ENCODE results near the gene KIF3A.

DNA sequence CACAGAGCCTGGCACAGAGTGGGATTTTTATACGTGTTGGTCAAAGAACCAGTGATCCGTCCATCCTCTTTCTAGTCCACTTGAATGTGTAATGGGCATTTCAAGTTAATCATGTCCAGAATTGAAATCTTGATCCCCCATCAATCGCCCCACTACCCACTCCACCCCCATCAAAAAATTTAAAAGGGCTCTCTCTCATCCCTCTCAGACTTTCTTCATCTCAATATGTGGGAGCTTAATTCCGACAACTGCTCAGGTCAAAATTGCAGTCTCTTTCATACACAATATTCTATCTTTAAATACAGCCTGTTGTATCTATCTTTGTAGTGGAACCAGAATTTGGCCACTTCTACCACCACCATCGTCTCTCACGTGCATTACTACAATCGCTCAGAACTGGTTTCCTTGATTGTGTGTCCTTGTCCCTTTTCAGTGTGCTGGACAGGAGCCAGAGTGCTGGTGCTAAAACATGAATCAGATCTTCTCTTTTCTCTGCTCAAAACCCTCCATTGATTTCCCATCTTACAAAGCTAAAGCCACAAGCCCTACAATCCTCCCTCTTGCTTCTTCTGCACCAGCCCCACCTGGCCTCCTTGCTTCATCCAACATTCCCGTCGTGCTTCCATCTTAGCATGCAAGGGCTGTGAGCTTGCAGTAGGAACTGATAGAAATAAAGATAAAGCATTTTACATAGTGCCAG is 786 bp upstream of the KIF3A start:
- TF ChIP-seq CTCF (IDR thresholded peaks at IDR 0.05 in 2 of 3, conservative IDR thresholded peaks at IDR 0.05 in 1 of 3; ENCODE audit: borderline replicate concordance in 1 of 3, insufficient read depth in 1 of 3, low read depth in 2 of 3, low read length in 2 of 3), result no peak
- TF ChIP-seq POLR2A (IDR thresholded peaks at IDR 0.05; ENCODE audit: borderline replicate concordance, extremely low read depth, insufficient read depth, insufficient read length), result no peak
- no peak for TF ChIP-seq EZH2phosphoT487 (IDR thresholded peaks at IDR 0.05; ENCODE audit: borderline replicate concordance)
- TF ChIP-seq REST (IDR thresholded peaks at IDR 0.05; ENCODE audit: low read depth), result no peak
- TF ChIP-seq EGR1 (IDR thresholded peaks at IDR 0.05; ENCODE audit: low read depth), result no peak
- no peak for TF ChIP-seq POLR2AphosphoS5 (IDR thresholded peaks at IDR 0.05; ENCODE audit: low read depth, low read length)
- no peak for TF ChIP-seq EZH2 (IDR thresholded peaks at IDR 0.05)
- TF ChIP-seq YY1 (IDR thresholded peaks at IDR 0.05; ENCODE audit: extremely low read depth, insufficient replicate concordance, low read depth, low read length), result no peak
- TF ChIP-seq, protein P1, sequence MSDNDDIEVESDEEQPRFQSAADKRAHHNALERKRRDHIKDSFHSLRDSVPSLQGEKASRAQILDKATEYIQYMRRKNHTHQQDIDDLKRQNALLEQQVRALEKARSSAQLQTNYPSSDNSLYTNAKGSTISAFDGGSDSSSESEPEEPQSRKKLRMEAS (IDR thresholded peaks at IDR 0.05), result no peak
- TF ChIP-seq RAD21 (IDR thresholded peaks at IDR 0.05; ENCODE audit: low read depth), result no peak
- no peak for TF ChIP-seq CEBPB (IDR thresholded peaks at IDR 0.05; ENCODE audit: low read depth)
- TF ChIP-seq TCF7L2 (IDR thresholded peaks at IDR 0.05; ENCODE audit: borderline replicate concordance, extremely low read depth, insufficient read depth, insufficient read length), result no peak
